IgD-negative memory B cell (primary cell): Measurements from ENCODE around the gene DLGAP3. TPM values are rescaled to one million over a fixed set of nuclear protein-coding genes. Genes with fewer than 3 reads are reported as not detected.

ENCODE experiments used
- H3K27ac Mint-ChIP-seq, 3 donors: one replicate each; pipeline ENCODE4 v1.8.0; 2020 to 2022; ENCODE audit warnings: mild to moderate bottlenecking in 3 of 3, mixed read lengths in 3 of 3, moderate library complexity in 1 of 3
- H3K27me3 Mint-ChIP-seq: one replicate; pipeline ENCODE4 v1.8.0; 2021; ENCODE audit warnings: mixed read lengths
- H3K36me3 Mint-ChIP-seq: one replicate; pipeline ENCODE4 v1.8.0; 2020; ENCODE audit warnings: mild to moderate bottlenecking, mixed read lengths
- H3K4me1 Mint-ChIP-seq, 3 donors: one replicate each; pipeline ENCODE4 v1.8.0; 2020 to 2022; ENCODE audit warnings: mixed read lengths in 3 of 3, mild to moderate bottlenecking in 1 of 3
- H3K4me3 Mint-ChIP-seq, 4 donors: one replicate each; pipeline ENCODE4 v1.8.0; 2020 to 2022; ENCODE audit warnings: mild to moderate bottlenecking in 4 of 4, mixed read lengths in 4 of 4, moderate library complexity in 3 of 4
- H3K9me3 Mint-ChIP-seq, 3 donors: one replicate each; pipeline ENCODE4 v1.8.0; 2020 to 2021; ENCODE audit warnings: mixed read lengths in 3 of 3, mild to moderate bottlenecking in 1 of 3
- polyA plus RNA-seq: library from polyadenylated mRNA; unstranded; fragments of 300-500 nt; fragmentation: Illumina TruSeq; gene quantifications from one replicate; pipeline ENCODE4 v1.2.3, GENCODE V29; 2021

The DLGAP3 gene
- polyA plus RNA-seq, 1 donor from 2014 or later = 0.33 TPM

- Mint-ChIP-seq H3K27ac (no peak overlapping the region), H3K36me3 (no peaks in the 10 kb centered on the region), H3K4me1 (no peaks in the 10 kb centered on the region), H3K4me3 (no peak overlapping the region), H3K9me3 (no peaks in the 10 kb centered on the region), H3K27me3 (peaks cover 4% of the 10 kb centered on the region)
Measured at GRCh38 chr1:34900775-34901502, 28.5 kb downstream of the DLGAP3 start.

GRCh38 chr1:34899906-34900305 is 29.5 kb downstream of the DLGAP3 start:
- no peaks in the 10 kb centered on the region for H3K4me1 Mint-ChIP-seq
- peaks cover 4% of the 10 kb centered on the region for H3K27me3 Mint-ChIP-seq
- no peaks in the 10 kb centered on the region for H3K9me3 Mint-ChIP-seq
- no peak overlapping the region for H3K27ac Mint-ChIP-seq
- H3K36me3 Mint-ChIP-seq = no peaks in the 10 kb centered on the region
- peak overlapping the region in 1 of 4 donors; percentile 44 for H3K4me3 Mint-ChIP-seq

- Mint-ChIP-seq H3K27me3 (peaks cover 4% of the 10 kb centered on the region), H3K27ac (no peak overlapping the region), H3K4me3 (no peak overlapping the region), H3K4me1 (no peaks in the 10 kb centered on the region), H3K9me3 (no peaks in the 10 kb centered on the region), H3K36me3 (no peaks in the 10 kb centered on the region)
Measured at GRCh38 chr1:34899471-34899870, 30.0 kb downstream of the DLGAP3 start.

- Mint-ChIP-seq H3K27me3 (peaks cover 4% of the 10 kb centered on the region), H3K27ac (no peak overlapping the region), H3K9me3 (peaks cover 0 to 3% (median 0%) of the 10 kb centered on the region in 3 donors), H3K4me1 (no peaks in the 10 kb centered on the region), H3K36me3 (no peaks in the 10 kb centered on the region), H3K4me3 (no peak overlapping the region)
Measured at GRCh38 chr1:34898330-34898761, 31.1 kb downstream of the DLGAP3 start.

- Mint-ChIP-seq H3K27me3 (peaks cover 3% of the 10 kb centered on the region), H3K36me3 (peaks cover 1% of the 10 kb centered on the region), H3K4me1 (peaks cover 0 to 2% (median 0%) of the 10 kb centered on the region in 3 donors), H3K27ac (no peak overlapping the region), H3K9me3 (peaks cover 5 to 7% (median 7%) of the 10 kb centered on the region in 3 donors), H3K4me3 (no peak overlapping the region)
Measured at GRCh38 chr1:34896612-34897011, 32.8 kb downstream of the DLGAP3 start.

GRCh38 chr1:34889705-34890104 is 39.7 kb downstream of the DLGAP3 start:
- H3K27me3 Mint-ChIP-seq = peaks cover 10% of the 10 kb centered on the region
- peaks cover 0 to 4% (median 0%) of the 10 kb centered on the region in 3 donors for H3K4me1 Mint-ChIP-seq
- H3K4me3 Mint-ChIP-seq = no peak overlapping the region
- peaks cover 6 to 9% (median 7%) of the 10 kb centered on the region in 3 donors for H3K9me3 Mint-ChIP-seq
- no peak overlapping the region for H3K27ac Mint-ChIP-seq
- H3K36me3 Mint-ChIP-seq = peaks cover 1% of the 10 kb centered on the region

GRCh38 chr1:34887593-34887992 is 41.9 kb downstream of the DLGAP3 start:
- Mint-ChIP-seq H3K9me3 (peaks cover 3 to 8% (median 5%) of the 10 kb centered on the region in 3 donors), H3K27ac (no peak overlapping the region), H3K27me3 (peaks cover 14% of the 10 kb centered on the region), H3K4me1 (peaks cover 0 to 4% (median 0%) of the 10 kb centered on the region in 3 donors), H3K36me3 (peaks cover 1% of the 10 kb centered on the region), H3K4me3 (no peak overlapping the region)

GRCh38 chr1:34885405-34886247 is 43.8 kb downstream of the DLGAP3 start:
- peaks cover 14% of the 10 kb centered on the region for H3K27me3 Mint-ChIP-seq
- H3K9me3 Mint-ChIP-seq = peaks cover 0 to 4% (median 0%) of the 10 kb centered on the region in 3 donors
- peak overlapping the region; percentile 26 to 83 (median 78) for H3K4me3 Mint-ChIP-seq
- no peak overlapping the region for H3K27ac Mint-ChIP-seq
- peaks cover 1% of the 10 kb centered on the region for H3K36me3 Mint-ChIP-seq
- H3K4me1 Mint-ChIP-seq = peaks cover 0 to 2% (median 0%) of the 10 kb centered on the region in 3 donors

- H3K36me3 Mint-ChIP-seq = peaks cover 1% of the 10 kb centered on the region
- H3K9me3 Mint-ChIP-seq = peaks cover 0 to 4% (median 0%) of the 10 kb centered on the region in 3 donors
- H3K4me1 Mint-ChIP-seq = peaks cover 0 to 2% (median 0%) of the 10 kb centered on the region in 3 donors
- H3K4me3 Mint-ChIP-seq = peak overlapping the region; percentile 41 to 90 (median 78)
- peaks cover 14% of the 10 kb centered on the region for H3K27me3 Mint-ChIP-seq
- H3K27ac Mint-ChIP-seq = peak overlapping the region in 1 of 3 donors; percentile 35
Measured at GRCh38 chr1:34884961-34885360, 44.5 kb downstream of the DLGAP3 start.

- Mint-ChIP-seq H3K36me3 (peaks cover 1% of the 10 kb centered on the region), H3K27me3 (peaks cover 14% of the 10 kb centered on the region), H3K4me1 (peaks cover 0 to 2% (median 0%) of the 10 kb centered on the region in 3 donors), H3K9me3 (peaks cover 0 to 4% (median 0%) of the 10 kb centered on the region in 3 donors), H3K4me3 (peak overlapping the region in 3 of 4 donors; percentile 41 to 90 (median 72)), H3K27ac (peak overlapping the region in 1 of 3 donors; percentile 35)
Measured at GRCh38 chr1:34884536-34884935, 44.9 kb downstream of the DLGAP3 start.

GRCh38 chr1:34879230-34879629 is 50.2 kb downstream of the DLGAP3 start:
- H3K36me3 Mint-ChIP-seq = peaks cover 3% of the 10 kb centered on the region
- peaks cover 9% of the 10 kb centered on the region for H3K27me3 Mint-ChIP-seq

GRCh38 chr1:34876406-34876805 is 53.0 kb downstream of the DLGAP3 start:
- no peaks in the 10 kb centered on the region for H3K4me1 Mint-ChIP-seq
- peaks cover 11% of the 10 kb centered on the region for H3K27me3 Mint-ChIP-seq
- H3K36me3 Mint-ChIP-seq = peaks cover 4% of the 10 kb centered on the region
- H3K27ac Mint-ChIP-seq = no peak overlapping the region
- H3K9me3 Mint-ChIP-seq = peaks cover 0 to 4% (median 0%) of the 10 kb centered on the region in 3 donors
- no peak overlapping the region for H3K4me3 Mint-ChIP-seq

More at GRCh38 chr1:34879230-34879629, 50.2 kb downstream of the DLGAP3 start:
- H3K4me3 Mint-ChIP-seq = no peak overlapping the region
- no peaks in the 10 kb centered on the region for H3K4me1 Mint-ChIP-seq
- H3K9me3 Mint-ChIP-seq = peaks cover 0 to 4% (median 0%) of the 10 kb centered on the region in 3 donors
- H3K27ac Mint-ChIP-seq = no peak overlapping the region

GRCh38 chr1:34874296-34874952 is 55.0 kb downstream of the DLGAP3 start:
- Mint-ChIP-seq H3K36me3 (peaks cover 4% of the 10 kb centered on the region), H3K27ac (no peak overlapping the region), H3K9me3 (no peaks in the 10 kb centered on the region), H3K4me1 (no peaks in the 10 kb centered on the region), H3K27me3 (peaks cover 11% of the 10 kb centered on the region), H3K4me3 (no peak overlapping the region)

- Mint-ChIP-seq H3K27ac (no peak overlapping the region), H3K9me3 (no peaks in the 10 kb centered on the region), H3K4me3 (no peak overlapping the region), H3K4me1 (peaks cover 0 to 2% (median 2%) of the 10 kb centered on the region in 3 donors), H3K27me3 (peaks cover 7% of the 10 kb centered on the region), H3K36me3 (peaks cover 4% of the 10 kb centered on the region)
Measured at GRCh38 chr1:34872133-34872503, 57.3 kb downstream of the DLGAP3 start.
